HG03066 (cell line): Measurements from ENCODE around the gene PTPDC1.

Source experiments
- ATAC-seq: cut with Tn5 transposase; IDR thresholded peaks from one replicate; pipeline ENCODE4 v1.9.1; 2021; ENCODE audit warnings: low read depth; ENCODE audit not compliant: unreplicated experiment

Gene PTPDC1

GRCh38 chr9:94139672-94140417 lies 55.6 kb downstream of the PTPDC1 start:
- ATAC-seq = no peak

DNA sequence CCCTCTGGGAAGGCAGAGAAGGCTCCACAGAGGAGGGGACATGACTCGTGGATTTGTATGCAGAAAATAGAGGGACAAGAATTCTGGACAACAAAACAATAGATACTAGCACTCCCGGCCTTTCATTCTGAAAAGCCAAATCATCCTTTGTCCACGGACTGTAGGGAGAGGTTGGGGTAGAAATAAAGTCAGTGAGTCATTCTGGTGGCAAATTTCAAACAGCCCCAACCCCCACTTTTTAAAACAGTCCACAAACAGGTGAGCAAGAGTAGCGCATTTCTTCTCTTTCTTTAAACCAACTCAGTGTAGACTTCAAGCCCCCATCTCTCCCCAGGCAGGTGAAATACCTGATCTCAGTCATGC lies 56.1 kb downstream of the PTPDC1 start:
- no peak for ATAC-seq

- no peak for ATAC-seq
These were observed 56.8 kb downstream of the PTPDC1 start for GRCh38 chr9:94140791-94141790.

DNA sequence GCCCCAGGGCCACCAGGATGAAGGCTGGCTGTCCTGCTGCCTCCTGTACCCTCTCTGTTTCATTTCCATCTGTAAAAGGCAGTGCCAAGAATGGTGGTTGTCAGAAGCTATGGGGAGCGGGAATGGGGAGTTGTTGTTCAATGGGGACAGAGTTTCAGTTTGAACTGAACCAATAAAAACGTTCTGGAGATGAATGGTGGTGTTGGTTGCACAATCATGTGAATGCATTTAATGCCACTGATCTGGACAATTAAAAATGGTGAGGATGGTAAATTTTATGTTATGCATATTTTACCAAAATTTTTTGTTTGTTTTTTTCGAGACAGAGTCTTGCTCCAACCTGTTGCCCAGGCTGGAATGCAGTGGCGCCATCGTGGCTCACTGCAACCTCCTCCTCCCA lies 58.1 kb downstream of the PTPDC1 start:
- no peak for ATAC-seq

GRCh38 chr9:94144394-94144793 lies 60.1 kb downstream of the PTPDC1 start:
- no peak for ATAC-seq

GRCh38 chr9:94145640-94146039 lies 61.4 kb downstream of the PTPDC1 start:
- no peak for ATAC-seq

GRCh38 chr9:94147776-94148175 lies 63.5 kb downstream of the PTPDC1 start:
- no peak for ATAC-seq

DNA sequence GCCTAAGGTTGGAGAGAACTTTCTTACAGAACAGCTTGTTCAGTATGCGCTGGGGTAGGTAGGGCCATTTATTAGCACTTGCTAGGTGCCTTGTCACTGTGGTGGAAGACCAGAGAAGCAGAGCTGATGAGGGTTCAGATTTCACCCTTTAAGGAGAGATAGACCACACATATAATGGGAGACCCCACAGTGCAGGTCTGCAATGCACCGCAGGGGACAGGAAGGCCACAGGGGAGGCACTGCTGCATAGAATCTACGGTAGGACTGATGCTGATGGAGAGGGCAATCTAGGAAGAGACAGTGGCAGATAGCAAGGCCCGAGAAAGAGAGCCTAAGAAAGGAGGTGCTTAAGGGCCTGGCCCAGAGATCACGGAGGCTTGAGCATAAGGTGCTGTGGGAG lies 64.2 kb downstream of the PTPDC1 start:
- no peak for ATAC-seq

DNA sequence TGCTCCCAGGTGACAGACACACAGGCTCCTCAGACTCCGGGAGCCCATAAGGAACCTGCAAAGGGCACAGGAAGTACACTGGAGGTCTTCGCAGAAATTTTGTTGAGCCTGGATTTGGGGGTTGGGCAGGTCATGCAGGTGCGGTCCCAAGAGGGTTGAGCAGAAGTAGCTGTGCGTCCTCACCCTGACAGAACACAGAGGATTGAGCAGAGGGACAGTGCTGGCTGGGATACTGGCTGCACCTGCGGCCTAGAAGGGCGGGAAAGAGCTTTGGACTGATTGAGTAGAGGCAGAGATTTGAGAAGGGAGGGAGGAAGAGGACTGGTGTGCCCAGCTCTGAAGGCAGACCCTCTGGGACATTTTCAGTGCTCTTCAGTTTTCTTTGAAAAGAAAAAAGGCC lies 65.4 kb downstream of the PTPDC1 start:
- ATAC-seq = no peak

DNA sequence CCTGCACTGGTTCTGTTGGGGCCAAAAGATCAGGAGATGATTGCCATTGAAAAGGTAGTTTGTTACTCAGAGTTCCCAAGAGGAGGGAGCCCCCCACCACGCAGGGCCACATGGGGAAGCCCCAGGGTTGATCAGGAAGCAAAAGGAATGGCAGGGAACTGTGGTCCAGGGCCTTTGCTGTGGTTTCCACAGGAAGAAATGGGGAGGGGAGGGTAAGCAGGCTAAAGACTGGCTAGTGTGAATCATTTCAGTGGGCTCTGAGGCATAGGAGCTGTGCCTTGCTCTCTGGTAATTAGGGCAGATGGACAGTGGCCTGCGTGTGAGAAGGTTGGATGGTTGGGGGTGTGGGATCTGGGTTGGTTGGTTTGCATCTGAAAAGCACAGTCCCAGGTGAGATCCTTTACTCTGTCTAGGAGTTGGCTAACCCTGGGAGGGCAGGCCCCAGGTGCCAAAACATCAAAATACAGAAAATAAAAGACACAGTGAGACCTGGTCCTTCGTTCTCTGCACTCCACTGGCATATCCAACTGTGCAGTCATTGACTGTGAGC lies 66.1 kb downstream of the PTPDC1 start:
- ATAC-seq = no peak

GRCh38 chr9:94150890-94151650 lies 66.8 kb downstream of the PTPDC1 start:
- no peak for ATAC-seq

- ATAC-seq = no peak
These were observed 69.6 kb downstream of the PTPDC1 start for GRCh38 chr9:94153905-94154304.

- no peak for ATAC-seq
These were observed 72.2 kb downstream of the PTPDC1 start for GRCh38 chr9:94156348-94157049.

GRCh38 chr9:94157050-94157801 lies 73.0 kb downstream of the PTPDC1 start:
- no peak for ATAC-seq
